Measurements from ENCODE around the gene NR6A1.
A peak's percentile ranks its signal among the peaks of the same experiment; 100 is the strongest.
"Not testable (repeated sequence)": the region's sequence is repeated elsewhere in the genome, so short reads cannot be mapped to it uniquely, and the experiment has no call there.

Gene NR6A1

DNA sequence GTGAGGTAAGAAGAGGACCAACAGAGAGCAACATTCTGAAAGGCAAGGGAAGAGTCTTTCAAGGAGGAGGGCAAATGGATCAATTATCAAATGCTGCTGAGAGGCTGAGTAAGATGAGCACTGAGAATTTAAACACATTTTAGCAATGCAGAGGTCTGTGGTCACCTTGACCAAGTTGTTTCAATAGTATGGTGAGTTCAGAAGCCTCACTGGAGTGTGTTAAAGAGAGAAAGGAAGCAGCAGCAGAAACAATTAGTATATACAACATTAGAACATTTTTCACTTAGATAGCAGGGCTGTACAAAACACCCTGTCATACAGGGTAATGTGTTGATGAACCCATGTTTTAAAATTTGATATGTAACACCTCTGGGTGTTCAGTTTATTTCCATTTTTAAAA is 131.5 kb downstream of the NR6A1 start:
- no peak for DNase-seq (ENCODE audit: low read depth, low spot score)

DNA sequence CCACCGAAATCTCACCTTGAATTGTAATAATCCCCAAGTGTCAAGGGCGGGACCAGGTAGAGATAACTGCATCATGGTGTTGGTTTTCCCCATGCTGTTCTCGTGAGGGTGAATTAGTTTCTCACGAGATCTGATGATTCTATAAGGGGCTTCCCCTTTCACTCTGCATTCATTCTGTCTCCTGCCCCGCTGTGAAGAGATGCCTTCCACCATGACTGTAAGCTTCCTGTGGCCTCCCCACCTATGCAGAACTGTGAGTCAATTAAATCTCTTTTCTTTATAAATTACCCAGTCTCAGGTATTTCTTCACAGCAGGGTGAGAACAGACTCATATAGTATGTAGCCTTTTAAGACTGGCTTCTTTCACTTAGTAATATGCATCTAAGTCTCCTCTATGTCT is 135.8 kb downstream of the NR6A1 start:
- no peak for DNase-seq (ENCODE audit: low read depth, low spot score)
- no peak overlapping the region for H3K4me3 ChIP-seq (ENCODE audit: low read length)

More for the DNA sequence above, 131.5 kb downstream of the NR6A1 start:
- H3K4me3 ChIP-seq (ENCODE audit: low read length) = no peak overlapping the region

DNA sequence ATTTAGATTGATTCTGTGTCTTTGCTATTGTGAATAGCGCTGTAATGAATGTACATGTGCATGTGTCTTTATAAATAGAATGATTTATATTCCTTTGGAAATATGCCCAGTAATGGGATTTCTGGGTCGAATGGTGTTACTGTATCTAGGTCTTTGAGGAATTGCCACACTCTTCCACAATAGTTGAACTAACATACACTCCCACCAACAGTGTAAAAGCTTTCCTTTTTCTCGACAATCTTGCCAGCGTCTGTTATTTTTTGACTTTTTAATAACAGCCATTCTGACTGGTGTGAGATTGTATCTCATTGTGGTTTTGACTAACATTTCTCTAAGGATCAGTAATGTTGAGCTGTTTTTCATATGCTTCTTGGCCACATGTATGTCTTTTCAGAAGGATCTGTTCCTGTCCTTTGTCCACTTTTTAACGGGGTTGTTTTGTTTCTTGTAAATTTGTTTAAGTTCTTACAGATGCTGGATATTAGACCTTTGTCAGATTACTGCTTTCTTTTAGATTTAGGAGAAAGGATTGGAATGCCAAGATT is 139.0 kb downstream of the NR6A1 start:
- H3K4me3 ChIP-seq (ENCODE audit: low read length) = no peak overlapping the region
- DNase-seq (ENCODE audit: low read depth, low spot score) = no peak

DNA sequence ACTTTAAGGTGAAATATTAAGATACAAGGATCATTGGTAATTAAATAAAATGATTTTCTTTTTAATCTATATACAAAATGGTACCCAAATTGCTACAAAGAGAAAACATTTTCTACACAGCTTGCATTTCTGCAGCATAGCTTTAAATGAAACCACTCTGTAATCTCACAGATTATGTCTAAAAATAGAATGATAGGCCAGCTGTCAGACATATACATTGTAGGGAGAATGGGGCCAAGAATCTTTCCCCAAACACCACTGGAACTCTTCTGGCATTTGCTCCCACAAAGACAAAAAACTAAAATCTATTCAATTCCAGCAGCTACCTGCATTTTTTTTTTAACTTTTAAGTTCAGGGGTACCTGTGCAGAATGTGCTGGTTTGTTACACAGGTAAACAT is 139.8 kb downstream of the NR6A1 start:
- DNase-seq (ENCODE audit: low read depth, low spot score) = no peak
- no peak overlapping the region for H3K4me3 ChIP-seq (ENCODE audit: low read length)

DNA sequence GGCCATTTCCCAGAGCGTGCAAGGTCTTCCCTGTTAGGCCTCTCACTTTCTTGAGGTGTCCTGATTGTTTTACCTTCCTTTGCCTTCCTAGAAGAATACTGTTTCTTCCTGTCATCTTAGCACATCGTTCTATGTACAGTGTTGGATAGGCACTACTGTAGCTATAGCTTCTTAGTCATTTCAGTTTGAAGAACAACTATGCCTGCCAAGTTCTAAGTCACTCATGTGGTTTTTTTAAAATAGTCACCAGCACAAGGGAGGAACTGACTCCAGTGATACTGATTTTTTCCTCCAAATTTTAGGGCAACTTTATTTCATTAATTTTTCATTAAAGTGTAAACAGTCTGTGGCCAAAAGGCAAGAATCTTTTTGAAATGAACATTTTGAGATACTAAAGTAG is 141.5 kb downstream of the NR6A1 start:
- peak; percentile 48 for DNase-seq (ENCODE audit: low read depth, low spot score)

DNA sequence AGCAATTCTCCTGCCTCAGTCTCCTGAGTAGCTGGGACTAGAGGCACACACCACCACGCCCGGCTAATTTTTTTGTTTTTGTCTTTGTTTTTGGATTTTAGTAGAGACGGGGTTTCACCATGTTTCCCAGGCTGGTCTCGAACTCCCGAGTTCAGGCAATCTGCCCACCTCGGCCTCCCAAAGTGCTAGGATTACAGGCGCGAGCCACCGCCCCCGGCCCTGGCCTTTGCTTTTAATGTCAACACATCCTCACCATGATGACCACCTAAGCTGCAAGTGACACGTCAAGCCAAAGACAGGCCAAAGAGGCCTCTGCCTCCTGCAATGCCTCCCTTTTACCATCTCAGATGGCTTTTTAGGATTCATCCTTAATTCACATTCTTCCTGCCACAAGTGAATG is 142.4 kb downstream of the NR6A1 start:
- H3K4me3 ChIP-seq (ENCODE audit: low read length) = no peak overlapping the region
- DNase-seq (ENCODE audit: low read depth, low spot score) = no peak

More for the DNA sequence above, 141.5 kb downstream of the NR6A1 start:
- no peak overlapping the region for H3K4me3 ChIP-seq (ENCODE audit: low read length)

DNA sequence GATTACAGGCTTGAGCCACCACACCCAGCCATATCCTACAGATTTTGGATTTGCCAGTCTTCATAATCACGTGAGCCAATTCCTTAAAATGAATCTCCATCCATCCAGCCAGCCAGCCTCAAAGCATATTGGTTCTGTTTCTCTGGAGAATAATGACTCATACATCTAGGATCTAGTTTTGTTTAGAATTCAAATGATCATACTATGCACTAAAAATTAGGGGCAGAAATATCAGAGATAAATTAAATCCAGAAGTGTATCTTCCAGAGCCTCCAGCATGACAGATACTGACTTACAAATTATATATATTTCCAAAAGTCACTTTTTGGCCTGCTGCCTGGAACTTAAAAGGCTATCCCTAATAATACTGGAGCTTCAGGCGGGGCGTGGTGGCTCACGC is 144.8 kb downstream of the NR6A1 start:
- H3K4me3 ChIP-seq (ENCODE audit: low read length) = no peak overlapping the region
- DNase-seq (ENCODE audit: low read depth, low spot score) = no peak

DNA sequence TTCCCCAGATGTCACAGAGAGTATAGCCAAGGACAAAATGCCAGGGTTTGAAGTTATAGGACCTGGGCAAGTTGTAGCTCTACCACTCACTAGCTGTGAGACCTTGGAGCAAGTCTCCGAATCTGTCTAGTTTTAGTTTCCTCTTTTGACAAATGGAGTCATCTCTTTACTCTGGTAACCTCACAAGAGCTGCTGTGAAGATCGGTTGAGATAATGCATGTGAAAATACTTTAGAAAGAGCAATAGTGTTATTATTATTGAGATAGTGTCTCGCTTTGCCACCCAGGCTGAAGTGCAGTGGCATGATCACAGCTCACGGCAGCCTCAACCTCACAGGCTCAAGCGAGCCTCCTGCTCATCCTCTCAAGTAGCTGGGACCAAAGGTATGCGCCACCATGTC is 146.0 kb downstream of the NR6A1 start:
- DNase-seq (ENCODE audit: low read depth, low spot score) = no peak
- no peak overlapping the region for H3K4me3 ChIP-seq (ENCODE audit: low read length)

DNA sequence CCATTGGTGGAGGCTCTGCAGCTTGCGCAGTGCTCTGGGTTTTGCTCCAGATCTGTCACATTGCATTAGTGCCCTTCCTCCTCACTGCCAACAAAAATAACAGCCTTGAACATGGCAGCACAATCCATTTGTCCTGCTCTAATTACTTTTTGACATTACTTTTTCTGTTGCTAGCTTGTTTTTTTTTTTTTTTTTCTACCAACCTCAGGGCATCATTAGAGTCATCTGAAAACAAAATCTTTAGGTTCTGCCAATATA is 146.4 kb downstream of the NR6A1 start:
- H3K4me3 ChIP-seq (ENCODE audit: low read length) = no peak overlapping the region
- DNase-seq (ENCODE audit: low read depth, low spot score) = no peak

DNA sequence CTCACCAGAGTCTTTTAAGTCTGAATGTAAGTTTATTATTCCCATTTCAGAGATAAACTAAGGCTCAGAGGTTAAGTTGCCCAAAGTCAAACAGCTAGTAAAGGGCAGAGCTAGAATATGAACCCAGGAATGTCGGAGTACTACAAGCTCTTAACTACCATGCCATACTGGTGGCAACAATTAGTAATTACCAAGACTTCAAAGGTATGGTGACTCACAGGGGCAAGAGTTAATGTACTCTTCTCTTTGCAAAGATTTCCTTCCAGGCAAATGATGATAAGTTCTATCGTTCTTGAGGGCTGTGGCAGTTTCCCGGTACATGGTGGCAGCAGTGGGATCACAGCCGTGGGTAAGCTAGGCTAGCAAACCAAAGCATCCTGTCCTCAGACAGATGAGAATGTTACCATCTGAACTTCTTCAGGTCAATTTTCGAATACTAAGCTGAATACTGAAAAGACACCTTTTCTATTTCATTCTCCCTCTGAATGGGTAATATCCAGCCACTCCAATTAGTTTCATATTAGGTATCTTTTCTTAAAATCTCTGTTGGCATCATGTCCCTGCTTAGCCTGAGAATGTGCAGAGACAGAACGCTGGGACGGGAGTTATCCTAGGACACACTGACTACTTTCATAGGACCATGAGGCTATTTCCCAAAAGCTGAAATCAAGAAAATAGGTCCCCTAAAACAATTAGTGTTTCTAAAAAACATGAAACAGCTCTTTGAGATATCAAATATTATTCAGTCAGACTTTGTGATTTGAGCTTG is 147.0 kb downstream of the NR6A1 start:
- H3K4me3 ChIP-seq (ENCODE audit: low read length) = no peak overlapping the region
- no peak for DNase-seq (ENCODE audit: low read depth, low spot score)

DNA sequence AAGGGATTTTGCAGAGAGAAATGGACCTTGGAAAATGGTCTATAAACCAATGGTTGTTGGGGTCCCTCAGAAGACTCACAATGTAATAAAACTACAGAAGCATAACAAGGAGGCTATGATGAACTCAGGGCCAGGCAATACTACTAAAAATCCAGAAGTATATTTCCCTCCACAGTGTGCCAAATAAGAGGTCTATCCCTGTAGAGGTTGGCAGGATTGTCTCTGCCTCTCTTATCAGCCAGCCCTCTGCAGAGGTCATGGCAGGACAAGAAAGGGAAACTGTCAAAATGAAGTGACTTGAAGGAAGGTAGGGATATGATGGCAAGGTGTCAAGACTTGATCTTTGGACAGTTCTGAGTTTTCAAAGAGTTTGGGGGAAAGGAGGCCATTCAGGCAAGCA is 148.2 kb downstream of the NR6A1 start:
- no peak for DNase-seq (ENCODE audit: low read depth, low spot score)

DNA sequence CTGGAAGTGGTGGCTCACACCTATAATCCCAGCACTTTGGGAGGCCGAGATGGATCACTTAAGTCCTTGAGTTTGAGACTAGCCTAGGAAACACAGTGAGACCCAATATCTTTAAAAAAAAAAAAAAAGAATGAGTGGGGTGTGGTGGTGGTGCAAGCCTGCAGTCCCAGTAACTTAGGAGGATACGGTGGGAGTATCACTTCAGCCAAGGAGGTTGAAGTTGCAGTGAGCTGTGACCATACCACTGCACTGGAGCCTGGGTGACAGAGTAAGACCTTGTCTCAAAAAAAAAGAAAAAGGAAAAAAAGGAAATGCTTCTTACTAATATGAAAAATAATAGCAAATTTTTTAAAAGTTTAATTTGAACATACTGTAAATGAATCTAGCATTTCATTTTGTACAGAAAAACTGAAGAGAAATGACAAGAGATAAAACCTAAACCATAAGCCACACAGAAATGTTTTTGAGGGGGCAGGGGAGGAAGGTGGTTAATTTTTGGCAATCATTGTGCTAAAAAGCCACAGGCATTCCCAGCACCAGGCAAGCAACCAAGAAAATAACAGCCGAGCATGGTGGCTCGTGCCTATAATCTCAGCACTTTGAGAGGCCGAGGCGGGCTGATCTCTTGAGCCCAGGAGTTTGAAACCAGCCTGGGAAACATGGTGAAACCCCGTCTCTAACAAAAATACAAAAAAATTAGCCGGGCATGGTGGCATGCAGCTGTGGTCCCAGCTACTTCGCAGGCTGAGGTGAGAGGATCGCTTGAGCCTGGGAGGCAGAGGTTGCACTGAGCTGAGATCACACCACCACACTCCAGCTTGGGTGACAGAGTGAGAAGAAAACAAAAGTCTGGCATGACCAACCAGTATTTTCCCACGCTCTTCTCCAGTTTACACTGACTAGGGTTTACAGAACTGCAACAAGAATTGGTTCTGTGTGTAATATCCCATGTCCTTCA is 149.5 kb downstream of the NR6A1 start:
- no peak for DNase-seq (ENCODE audit: low read depth, low spot score)

More for the DNA sequence above, 148.2 kb downstream of the NR6A1 start:
- H3K4me3 ChIP-seq (ENCODE audit: low read length) = no peak overlapping the region

DNA sequence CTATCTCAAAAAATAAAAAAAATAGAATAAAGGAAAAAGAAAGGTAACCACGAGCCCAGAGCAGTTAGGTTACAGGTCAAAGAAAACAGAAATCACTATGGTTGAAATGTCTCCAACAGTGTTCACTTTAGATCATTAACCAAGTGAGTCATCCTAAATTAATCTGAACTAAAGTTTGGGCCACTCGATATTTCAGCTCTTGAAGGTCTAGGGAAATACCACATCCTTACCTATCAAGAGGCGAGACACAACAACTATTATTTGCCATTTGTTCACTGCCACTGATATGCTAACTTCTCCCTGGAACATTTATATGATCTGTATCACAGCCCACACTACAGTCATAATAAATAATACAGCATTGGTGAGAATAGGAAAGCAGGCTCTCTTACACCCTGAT is 152.6 kb downstream of the NR6A1 start:
- no peak overlapping the region for H3K4me3 ChIP-seq (ENCODE audit: low read length)
- DNase-seq (ENCODE audit: low read depth, low spot score) = no peak

More for the DNA sequence above, 149.5 kb downstream of the NR6A1 start:
- no peak overlapping the region for H3K4me3 ChIP-seq (ENCODE audit: low read length)

DNA sequence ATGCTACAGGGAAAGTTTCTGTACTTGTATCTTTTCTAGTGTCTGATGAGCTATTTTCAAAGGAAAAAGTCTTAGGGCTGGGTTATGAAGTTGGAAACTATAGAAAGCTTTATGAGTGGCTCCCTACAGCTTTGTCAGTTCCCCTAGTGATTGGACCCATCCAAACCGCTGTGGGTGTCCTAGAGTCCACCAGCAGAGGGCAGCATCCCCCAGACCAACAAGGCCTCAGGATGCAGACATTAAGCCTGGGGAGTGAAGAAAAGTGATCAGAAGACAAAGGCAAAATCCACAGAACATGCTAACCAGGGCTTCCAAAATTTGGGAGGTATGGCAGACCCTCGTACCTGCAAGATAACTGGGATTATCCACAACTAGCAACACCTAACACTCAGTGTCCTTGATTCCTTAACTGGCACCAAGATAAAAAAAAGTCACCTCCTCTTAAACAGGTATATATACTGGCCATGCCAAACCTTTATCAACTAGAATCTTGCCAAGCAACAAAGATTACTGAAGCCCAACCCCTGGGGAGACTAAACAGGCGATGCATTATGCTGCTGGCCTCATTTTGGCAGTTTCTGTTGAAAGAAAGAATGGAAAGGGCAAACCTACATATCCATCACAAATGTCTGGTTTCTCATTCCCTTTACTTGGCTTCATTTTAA is 153.5 kb downstream of the NR6A1 start:
- H3K4me3 ChIP-seq (ENCODE audit: low read length) = no peak overlapping the region
- DNase-seq (ENCODE audit: low read depth, low spot score) = peak; percentile 69

DNA sequence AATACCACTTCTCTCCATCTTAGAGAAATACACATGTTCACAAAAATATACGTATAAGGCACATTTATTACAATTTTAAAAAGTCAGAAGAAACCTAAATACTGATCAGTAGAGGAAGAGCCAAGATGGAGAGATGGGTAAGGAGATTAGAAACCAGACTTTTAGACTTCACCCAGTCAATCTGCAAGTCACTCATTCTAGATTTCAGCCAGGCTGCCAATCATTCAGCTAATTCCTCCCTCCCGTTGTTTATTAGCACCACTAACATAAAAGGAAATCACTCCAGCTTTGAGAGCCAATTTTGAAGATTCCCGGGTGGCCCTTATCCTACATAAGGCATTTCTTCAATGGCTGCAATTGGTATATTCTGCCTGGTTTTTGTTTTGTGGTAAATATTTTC is 154.2 kb downstream of the NR6A1 start:
- no peak for DNase-seq (ENCODE audit: low read depth, low spot score)
- H3K4me3 ChIP-seq (ENCODE audit: low read length) = no peak overlapping the region

DNA sequence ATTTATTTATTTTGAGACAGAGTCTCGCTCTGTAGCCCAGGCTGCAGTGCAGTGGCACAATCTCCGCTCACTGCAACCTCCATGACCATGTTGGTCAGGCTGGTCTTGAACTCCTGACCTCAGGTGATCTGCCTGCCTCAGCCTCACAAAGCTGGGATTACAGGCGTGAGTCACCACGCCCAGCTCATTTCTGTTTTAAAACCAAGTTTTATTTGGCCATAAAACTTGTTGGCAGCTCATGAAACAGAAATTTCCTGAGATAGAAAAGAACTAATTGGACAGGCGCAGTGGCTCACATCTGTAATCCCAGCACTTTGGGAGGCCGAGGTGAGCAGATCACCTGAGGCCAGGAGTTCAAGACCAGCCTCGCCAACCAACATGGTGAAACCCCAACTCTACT is 155.3 kb downstream of the NR6A1 start:
- H3K4me3 ChIP-seq (ENCODE audit: low read length); DNase-seq (ENCODE audit: low read depth, low spot score): not testable (repeated sequence)

DNA sequence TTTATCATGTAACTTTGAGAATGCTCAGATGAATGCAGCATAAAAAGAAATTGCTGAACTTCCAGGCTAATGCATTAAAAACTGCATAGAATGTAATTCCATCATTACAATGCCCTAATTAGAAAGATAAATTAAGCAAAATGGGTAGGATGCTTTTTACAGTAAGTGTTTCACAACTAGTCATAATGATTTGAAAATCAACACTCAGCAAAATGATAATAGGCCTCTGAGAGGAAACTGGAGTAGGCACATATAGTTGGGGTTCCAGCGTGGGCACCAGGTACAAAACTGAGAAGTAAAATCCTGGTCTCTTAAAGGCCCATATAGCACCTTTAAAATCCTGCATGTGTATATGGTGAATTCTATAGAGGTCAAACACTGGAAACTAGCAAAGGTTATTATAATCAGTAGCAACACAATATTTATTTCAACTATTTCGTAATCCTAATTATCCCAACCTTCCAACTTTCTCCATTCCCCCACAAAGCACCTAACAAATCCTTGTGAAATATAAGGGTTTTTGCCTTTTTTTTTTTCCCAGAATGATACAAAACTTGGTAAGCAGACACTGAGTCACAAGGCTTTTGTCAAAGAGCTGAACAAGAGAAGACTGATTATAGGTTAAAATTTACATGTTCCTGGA is 155.9 kb downstream of the NR6A1 start:
- H3K4me3 ChIP-seq (ENCODE audit: low read length) = no peak overlapping the region
- DNase-seq (ENCODE audit: low read depth, low spot score) = no peak

DNA sequence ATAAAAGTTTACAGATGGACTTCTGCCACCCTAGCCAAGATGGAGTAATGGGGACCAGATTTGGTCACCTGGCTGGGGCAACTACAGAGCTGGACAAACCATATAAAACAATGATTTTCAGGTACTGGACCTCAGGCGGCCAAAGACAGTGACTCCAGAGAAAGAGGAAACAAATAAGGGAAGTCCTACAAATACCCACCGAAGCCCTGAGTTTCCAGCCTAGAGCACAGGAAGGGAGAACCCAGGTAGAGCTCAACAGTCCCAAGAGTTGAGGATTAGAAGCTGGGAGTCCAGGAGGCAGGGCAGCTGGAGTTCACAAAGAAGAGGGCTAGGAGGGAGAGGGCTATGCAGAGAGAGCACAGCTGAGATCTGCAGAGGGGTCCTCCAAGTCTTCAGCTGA is 157.3 kb downstream of the NR6A1 start:
- DNase-seq (ENCODE audit: low read depth, low spot score) = no peak
- H3K4me3 ChIP-seq (ENCODE audit: low read length) = no peak overlapping the region

DNA sequence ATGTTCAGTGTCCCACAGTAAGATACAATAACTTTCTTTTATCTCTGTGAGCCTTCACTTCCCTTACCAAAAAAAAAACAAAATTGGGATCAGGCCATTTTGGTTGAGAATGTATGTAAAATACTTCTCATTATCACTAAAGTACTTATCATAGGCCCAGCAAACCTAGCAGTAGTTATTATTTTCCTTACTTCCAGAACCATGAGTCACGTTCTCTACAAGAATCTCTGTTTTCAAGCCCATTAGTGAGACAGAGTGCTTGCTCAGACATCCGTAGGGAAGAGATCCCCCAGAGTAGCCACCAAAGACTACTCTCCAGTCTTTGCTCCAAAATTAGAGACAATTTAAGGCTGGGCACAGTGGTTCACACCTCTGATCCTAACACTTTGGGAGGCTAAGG is 160.0 kb downstream of the NR6A1 start:
- DNase-seq (ENCODE audit: low read depth, low spot score) = no peak
- H3K4me3 ChIP-seq (ENCODE audit: low read length) = no peak overlapping the region

Measured in Jurkat, Clone E6-1 (cell line).